Bronchial epithelial cell (primary cell): ENCODE measurements around the gene URM1. TPM values are rescaled to one million over a fixed set of nuclear protein-coding genes. Genes with fewer than 3 reads are reported as not detected.

Experiments
- DNase-seq: peaks from one replicate; pipeline ENCODE4 v3.0.0-alpha.2; 2010; ENCODE audit warnings: low read depth
- FAIRE-seq: peaks from 2 replicates; lab custom pipeline; 2011; peaks lifted over from hg19 to GRCh38; lab: Jason Lieb, UNC
- H3K27me3 ChIP-seq: 2 replicates; pipeline ENCODE4 v1.5.1; 2011; ENCODE audit warnings: low read length; ENCODE audit not compliant: control insufficient read depth, insufficient read depth
- H3K36me3 ChIP-seq: 2 replicates; pipeline ENCODE4 v1.5.1; 2011; ENCODE audit warnings: low read length; ENCODE audit not compliant: control insufficient read depth, insufficient read depth
- H3K4me3 ChIP-seq: 2 replicates; pipeline ENCODE4 v1.5.1; 2011; ENCODE audit warnings: mild to moderate bottlenecking, low read depth, low read length, control low read depth
- total RNA-seq: library from RNA; depleted of rRNA; stranded (reverse); fragments of >200 nt; gene quantifications from 2 replicates; pipeline ENCODE4 v1.2.1, GENCODE V29; 2014
- TF ChIP-seq, protein P1 (sequence below): IDR thresholded peaks from 2 replicates; pipeline ENCODE4 v1.5.1; 2011; ENCODE audit warnings: mild to moderate bottlenecking, moderate library complexity, low read length, control low read depth, inconsistent platforms; ENCODE audit not compliant: insufficient read depth, severe bottlenecking

Gene URM1
- total RNA-seq, 1 donor from 2014 or later = 17.9 TPM

- Histone ChIP-seq H3K36me3 (peaks cover 19% of the 10 kb centered on the region), H3K4me3 (no peak overlapping the region), H3K27me3 (no peaks in the 10 kb centered on the region)
- DNase-seq (no peak), FAIRE-seq (no peak)
- TF ChIP-seq, protein P1, sequence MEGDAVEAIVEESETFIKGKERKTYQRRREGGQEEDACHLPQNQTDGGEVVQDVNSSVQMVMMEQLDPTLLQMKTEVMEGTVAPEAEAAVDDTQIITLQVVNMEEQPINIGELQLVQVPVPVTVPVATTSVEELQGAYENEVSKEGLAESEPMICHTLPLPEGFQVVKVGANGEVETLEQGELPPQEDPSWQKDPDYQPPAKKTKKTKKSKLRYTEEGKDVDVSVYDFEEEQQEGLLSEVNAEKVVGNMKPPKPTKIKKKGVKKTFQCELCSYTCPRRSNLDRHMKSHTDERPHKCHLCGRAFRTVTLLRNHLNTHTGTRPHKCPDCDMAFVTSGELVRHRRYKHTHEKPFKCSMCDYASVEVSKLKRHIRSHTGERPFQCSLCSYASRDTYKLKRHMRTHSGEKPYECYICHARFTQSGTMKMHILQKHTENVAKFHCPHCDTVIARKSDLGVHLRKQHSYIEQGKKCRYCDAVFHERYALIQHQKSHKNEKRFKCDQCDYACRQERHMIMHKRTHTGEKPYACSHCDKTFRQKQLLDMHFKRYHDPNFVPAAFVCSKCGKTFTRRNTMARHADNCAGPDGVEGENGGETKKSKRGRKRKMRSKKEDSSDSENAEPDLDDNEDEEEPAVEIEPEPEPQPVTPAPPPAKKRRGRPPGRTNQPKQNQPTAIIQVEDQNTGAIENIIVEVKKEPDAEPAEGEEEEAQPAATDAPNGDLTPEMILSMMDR = no peak
Measured at GRCh38 chr9:128390813-128391711, 19.9 kb downstream of the URM1 start.

GRCh38 chr9:128391956-128392301, 20.8 kb downstream of the URM1 start:
- TF ChIP-seq, protein P1 = no peak
- DNase-seq (no peak), FAIRE-seq (no peak)
- Histone ChIP-seq H3K27me3 (peaks cover 1% of the 10 kb centered on the region), H3K36me3 (peaks cover 16% of the 10 kb centered on the region), H3K4me3 (no peak overlapping the region)

- TF ChIP-seq, protein P1 = no peak
- H3K36me3 ChIP-seq = peaks cover 16% of the 10 kb centered on the region
- H3K27me3 ChIP-seq = peaks cover 1% of the 10 kb centered on the region
- FAIRE-seq = no peak
- DNase-seq = no peak
- no peak overlapping the region for H3K4me3 ChIP-seq
Measured at GRCh38 chr9:128392302-128393144, 21.3 kb downstream of the URM1 start.

GRCh38 chr9:128393145-128393775, 22.1 kb downstream of the URM1 start:
- FAIRE-seq = no peak
- Histone ChIP-seq H3K36me3 (peaks cover 14% of the 10 kb centered on the region), H3K27me3 (peaks cover 4% of the 10 kb centered on the region), H3K4me3 (no peak overlapping the region)
- DNase-seq = no peak
- TF ChIP-seq, protein P1 = no peak

GRCh38 chr9:128393970-128394369, 22.8 kb downstream of the URM1 start:
- Histone ChIP-seq H3K36me3 (peaks cover 8% of the 10 kb centered on the region), H3K27me3 (peaks cover 4% of the 10 kb centered on the region), H3K4me3 (no peak overlapping the region)
- DNase-seq = no peak
- TF ChIP-seq, protein P1 = no peak
- FAIRE-seq = no peak
